B cell (primary cell): ENCODE measurements around the gene SLC9C1.

Experiments
- EZH2 ChIP-seq: IDR thresholded peaks from 2 replicates; pipeline ENCODE4 v1.6.1; 2012; ENCODE audit warnings: borderline replicate concordance, low read depth, mild to moderate bottlenecking, moderate library complexity, low read length; ENCODE audit not compliant: insufficient read depth, poor library complexity, severe bottlenecking
- TF ChIP-seq, protein P1 (sequence below): fragments of 200-600 bp; IDR thresholded peaks from one replicate; pipeline ENCODE4 v1.8.0; 2022; ENCODE audit warnings: antibody characterized with exemption, mild to moderate bottlenecking

DNA sequence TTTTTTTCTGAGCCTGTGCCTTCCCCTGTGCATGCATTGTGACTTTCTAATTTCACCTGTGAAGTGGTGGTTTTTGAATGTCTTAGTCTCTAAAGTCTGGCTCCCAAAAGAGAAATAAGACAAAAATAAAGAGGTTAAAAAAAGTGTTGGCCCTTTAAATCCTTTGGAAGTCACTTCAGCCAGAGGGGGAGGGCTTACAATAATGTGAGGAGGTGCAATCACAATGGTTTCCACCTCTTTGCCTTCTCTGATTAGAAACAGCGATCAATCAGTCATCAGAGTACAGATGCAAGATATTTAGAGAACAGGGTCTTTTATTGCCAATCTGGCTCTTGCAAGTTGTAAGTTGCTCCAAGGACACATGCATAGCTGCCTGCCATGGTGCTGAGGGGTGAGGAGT lies 96.9 kb downstream of the SLC9C1 start:
- TF ChIP-seq, protein P1, sequence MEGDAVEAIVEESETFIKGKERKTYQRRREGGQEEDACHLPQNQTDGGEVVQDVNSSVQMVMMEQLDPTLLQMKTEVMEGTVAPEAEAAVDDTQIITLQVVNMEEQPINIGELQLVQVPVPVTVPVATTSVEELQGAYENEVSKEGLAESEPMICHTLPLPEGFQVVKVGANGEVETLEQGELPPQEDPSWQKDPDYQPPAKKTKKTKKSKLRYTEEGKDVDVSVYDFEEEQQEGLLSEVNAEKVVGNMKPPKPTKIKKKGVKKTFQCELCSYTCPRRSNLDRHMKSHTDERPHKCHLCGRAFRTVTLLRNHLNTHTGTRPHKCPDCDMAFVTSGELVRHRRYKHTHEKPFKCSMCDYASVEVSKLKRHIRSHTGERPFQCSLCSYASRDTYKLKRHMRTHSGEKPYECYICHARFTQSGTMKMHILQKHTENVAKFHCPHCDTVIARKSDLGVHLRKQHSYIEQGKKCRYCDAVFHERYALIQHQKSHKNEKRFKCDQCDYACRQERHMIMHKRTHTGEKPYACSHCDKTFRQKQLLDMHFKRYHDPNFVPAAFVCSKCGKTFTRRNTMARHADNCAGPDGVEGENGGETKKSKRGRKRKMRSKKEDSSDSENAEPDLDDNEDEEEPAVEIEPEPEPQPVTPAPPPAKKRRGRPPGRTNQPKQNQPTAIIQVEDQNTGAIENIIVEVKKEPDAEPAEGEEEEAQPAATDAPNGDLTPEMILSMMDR: no peak
- TF ChIP-seq EZH2: no peak
